Mononuclear cell (primary cell): ENCODE results near the gene ATF6. TPM values are rescaled to one million over a fixed set of nuclear protein-coding genes. Genes with fewer than 3 reads are reported as not detected.
A peak's percentile ranks its signal among the peaks of the same experiment; 100 is the strongest.
"Not testable (repeated sequence)": the region's sequence is repeated elsewhere in the genome, so short reads cannot be mapped to it uniquely, and the experiment has no call there.

Experiments
- H3K27me3 ChIP-seq: 2 replicates; pipeline ENCODE4 v1.6.0; 2011; ENCODE audit warnings: low read length, control low read depth; ENCODE audit not compliant: insufficient read depth
- H3K4me1 ChIP-seq: 2 replicates; pipeline ENCODE4 v1.5.1; 2011; ENCODE audit warnings: mild to moderate bottlenecking, low read length, control low read depth; ENCODE audit not compliant: insufficient read depth
- H3K4me3 ChIP-seq: 2 replicates; pipeline ENCODE4 v1.5.1; 2011; ENCODE audit warnings: mild to moderate bottlenecking, low read length, moderate library complexity
- H3K9me3 ChIP-seq: 2 replicates; pipeline ENCODE4 v1.5.1; 2011; ENCODE audit warnings: low read depth, mild to moderate bottlenecking, control low read depth, low read length
- total RNA-seq: library from RNA; depleted of rRNA; stranded (reverse); fragments of >200 nt; gene quantifications from one replicate; pipeline ENCODE4 v1.2.3, GENCODE V29; 2012

ATF6 gene
- total RNA-seq, 1 donor, result 27.5 TPM

- Histone ChIP-seq H3K4me1 (peaks cover 21% of the 10 kb centered on the region), H3K27me3 (peaks cover 3% of the 10 kb centered on the region), H3K9me3 (no peaks in the 10 kb centered on the region), H3K4me3 (peak within 1 kb of the TSS; percentile 97)
Measured at GRCh38 chr1:161749509-161750407, 16.4 kb upstream of the ATF6 start, which contains the start of gene DUSP12. TSS of gene DUSP12 (plus strand) at chr1:161749786. CDS start at chr1:161749802, 16 bp downstream.

- peaks cover 28% of the 10 kb centered on the region for H3K4me1 ChIP-seq
- no peaks in the 10 kb centered on the region for H3K9me3 ChIP-seq
- no peak overlapping the region for H3K4me3 ChIP-seq
- H3K27me3 ChIP-seq, result no peaks in the 10 kb centered on the region
Measured at GRCh38 chr1:161763522-161764098, 2.5 kb upstream of the ATF6 start.

- no peaks in the 10 kb centered on the region for H3K9me3 ChIP-seq
- H3K4me1 ChIP-seq, result peaks cover 75% of the 10 kb centered on the region
- H3K27me3 ChIP-seq, result no peaks in the 10 kb centered on the region
- no peak overlapping the region for H3K4me3 ChIP-seq
Measured at GRCh38 chr1:161768461-161768860, 2.3 kb downstream of the ATF6 start.

GRCh38 chr1:161768986-161769672, 3.0 kb downstream of the ATF6 start:
- H3K9me3 ChIP-seq, result no peaks in the 10 kb centered on the region
- H3K27me3 ChIP-seq, result no peaks in the 10 kb centered on the region
- peaks cover 80% of the 10 kb centered on the region for H3K4me1 ChIP-seq

GRCh38 chr1:161769673-161770045, 3.5 kb downstream of the ATF6 start:
- H3K4me3 ChIP-seq, H3K27me3 ChIP-seq, H3K9me3 ChIP-seq: not testable (repeated sequence)
- H3K4me1 ChIP-seq, result peaks cover 80% of the 10 kb centered on the region

More at GRCh38 chr1:161768986-161769672, 3.0 kb downstream of the ATF6 start:
- no peak overlapping the region for H3K4me3 ChIP-seq

GRCh38 chr1:161770250-161770649, 4.1 kb downstream of the ATF6 start:
- H3K9me3 ChIP-seq, result no peaks in the 10 kb centered on the region
- peaks cover 78% of the 10 kb centered on the region for H3K4me1 ChIP-seq
- no peaks in the 10 kb centered on the region for H3K27me3 ChIP-seq
- H3K4me3 ChIP-seq, result no peak overlapping the region

- Histone ChIP-seq H3K27me3 (no peaks in the 10 kb centered on the region), H3K9me3 (no peaks in the 10 kb centered on the region), H3K4me1 (peaks cover 79% of the 10 kb centered on the region), H3K4me3 (no peak overlapping the region)
Measured at GRCh38 chr1:161771161-161771560, 5.0 kb downstream of the ATF6 start.

GRCh38 chr1:161771973-161772372, 5.9 kb downstream of the ATF6 start:
- no peaks in the 10 kb centered on the region for H3K27me3 ChIP-seq
- H3K9me3 ChIP-seq, result no peaks in the 10 kb centered on the region
- no peak overlapping the region for H3K4me3 ChIP-seq
- H3K4me1 ChIP-seq, result peaks cover 75% of the 10 kb centered on the region

GRCh38 chr1:161772397-161772796, 6.3 kb downstream of the ATF6 start:
- peaks cover 71% of the 10 kb centered on the region for H3K4me1 ChIP-seq
- no peaks in the 10 kb centered on the region for H3K27me3 ChIP-seq
- no peak overlapping the region for H3K4me3 ChIP-seq
- H3K9me3 ChIP-seq, result no peaks in the 10 kb centered on the region

- Histone ChIP-seq H3K4me3 (no peak overlapping the region), H3K4me1 (peaks cover 57% of the 10 kb centered on the region), H3K9me3 (no peaks in the 10 kb centered on the region), H3K27me3 (no peaks in the 10 kb centered on the region)
Measured at GRCh38 chr1:161773791-161774190, 7.7 kb downstream of the ATF6 start.

GRCh38 chr1:161777261-161777660, 11.1 kb downstream of the ATF6 start:
- Histone ChIP-seq H3K27me3 (no peaks in the 10 kb centered on the region), H3K4me1 (peaks cover 23% of the 10 kb centered on the region), H3K9me3 (no peaks in the 10 kb centered on the region), H3K4me3 (no peak overlapping the region)

GRCh38 chr1:161778522-161778921, 12.4 kb downstream of the ATF6 start:
- peaks cover 10% of the 10 kb centered on the region for H3K4me1 ChIP-seq
- H3K27me3 ChIP-seq, result no peaks in the 10 kb centered on the region
- H3K9me3 ChIP-seq, result no peaks in the 10 kb centered on the region

GRCh38 chr1:161779393-161779792, 13.3 kb downstream of the ATF6 start:
- Histone ChIP-seq H3K4me1 (peaks cover 6% of the 10 kb centered on the region), H3K9me3 (no peaks in the 10 kb centered on the region), H3K4me3 (no peak overlapping the region), H3K27me3 (no peaks in the 10 kb centered on the region)

More at GRCh38 chr1:161778522-161778921, 12.4 kb downstream of the ATF6 start:
- no peak overlapping the region for H3K4me3 ChIP-seq

- Histone ChIP-seq H3K4me1 (no peaks in the 10 kb centered on the region), H3K9me3 (no peaks in the 10 kb centered on the region), H3K27me3 (no peaks in the 10 kb centered on the region), H3K4me3 (no peak overlapping the region)
Measured at GRCh38 chr1:161781995-161782394, 15.9 kb downstream of the ATF6 start.

- Histone ChIP-seq H3K4me3 (no peak overlapping the region), H3K4me1 (no peaks in the 10 kb centered on the region), H3K27me3 (no peaks in the 10 kb centered on the region), H3K9me3 (no peaks in the 10 kb centered on the region)
Measured at GRCh38 chr1:161782886-161783285, 16.8 kb downstream of the ATF6 start.
